Naive B cell (primary cell): ENCODE measurements around the gene THRB. TPM values are rescaled to one million over a fixed set of nuclear protein-coding genes. Genes with fewer than 3 reads are reported as not detected.

Source experiments
- ATAC-seq, 2 donors: fragments of 150-1000 bp; cut with Tn5 transposase; 2 replicates each; pipeline ENCODE4 v1.10.0; 2021; ENCODE audit warnings: low read depth in 2 of 2, mild to moderate bottlenecking in 2 of 2, moderate library complexity in 2 of 2
- DNase-seq: peaks from one replicate; pipeline ENCODE4 v3.0.0; 2022
- H3K27ac Mint-ChIP-seq, 6 donors: one replicate each; pipeline ENCODE4 v1.8.0; 2020 to 2022; ENCODE audit warnings: mild to moderate bottlenecking in 6 of 6, mixed read lengths in 6 of 6, moderate library complexity in 5 of 6, inconsistent platforms in 2 of 6
- H3K27me3 Mint-ChIP-seq, 3 donors: one replicate each; pipeline ENCODE4 v1.8.0; 2021 to 2022; ENCODE audit warnings: mixed read lengths in 3 of 3, mild to moderate bottlenecking in 1 of 3
- H3K36me3 Mint-ChIP-seq, 2 donors: one replicate each; pipeline ENCODE4 v1.8.0; 2020 to 2022; ENCODE audit warnings: mixed read lengths in 2 of 2, inconsistent platforms in 1 of 2, mild to moderate bottlenecking in 1 of 2
- H3K4me1 Mint-ChIP-seq, 3 donors: one replicate each; pipeline ENCODE4 v1.8.0; 2020 to 2022; ENCODE audit warnings: mixed read lengths in 3 of 3, inconsistent platforms in 1 of 3, mild to moderate bottlenecking in 1 of 3, moderate library complexity in 1 of 3
- H3K4me3 Mint-ChIP-seq, 8 donors: one replicate each; pipeline ENCODE4 v1.8.0; 2020 to 2022; ENCODE audit warnings: mild to moderate bottlenecking in 8 of 8, mixed read lengths in 8 of 8, moderate library complexity in 8 of 8, inconsistent platforms in 2 of 8
- H3K9me3 Mint-ChIP-seq, 7 donors: one replicate each; pipeline ENCODE4 v1.8.0; 2020 to 2022; ENCODE audit warnings: mixed read lengths in 7 of 7, mild to moderate bottlenecking in 5 of 7, inconsistent platforms in 2 of 7, moderate library complexity in 1 of 7
- polyA plus RNA-seq, 6 donors: library from polyadenylated mRNA; unstranded; fragments of 300-500 nt; fragmentation: Illumina TruSeq; gene quantifications; one replicate each; pipeline ENCODE4 v1.2.3, GENCODE V29; 2021; ENCODE audit warnings: low read depth in 6 of 6

The THRB gene
- polyA plus RNA-seq, 6 donors from 2014 or later: 0.38 to 5.1 (median 1.8) TPM

DNA sequence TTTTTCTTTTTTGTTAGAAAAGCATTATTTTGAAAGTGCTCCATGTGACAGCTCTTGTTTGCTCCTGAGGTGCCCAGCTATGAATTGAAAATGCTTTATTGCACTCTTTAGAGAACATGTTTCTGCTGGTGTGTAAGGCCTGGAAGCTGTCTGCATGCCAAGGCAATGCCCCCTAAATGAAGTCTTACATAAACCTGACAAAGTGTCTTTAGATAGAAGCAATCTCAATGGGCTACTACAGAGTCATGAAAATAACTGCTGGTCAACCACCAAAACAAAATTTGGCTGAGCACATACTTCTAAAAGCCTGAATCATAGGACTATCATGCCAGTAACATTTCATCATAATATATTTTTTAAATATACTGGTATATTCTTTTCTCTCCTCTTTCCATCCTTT lies 178.7 kb downstream of the THRB start:
- Mint-ChIP-seq H3K27ac (peak overlapping the region in 1 of 6 donors; percentile 16), H3K27me3 (no peaks in the 10 kb centered on the region), H3K4me3 (no peak overlapping the region), H3K36me3 (peaks cover 10 to 14% of the 10 kb centered on the region in 2 donors), H3K4me1 (no peaks in the 10 kb centered on the region), H3K9me3 (peaks cover 0 to 19% (median 7%) of the 10 kb centered on the region in 7 donors)
- ATAC-seq (no peak), DNase-seq (no peak)

- DNase-seq: no peak
- H3K27ac Mint-ChIP-seq: no peak overlapping the region
- H3K4me1 Mint-ChIP-seq: no peaks in the 10 kb centered on the region
- no peak overlapping the region for H3K4me3 Mint-ChIP-seq
- H3K9me3 Mint-ChIP-seq: peaks cover 0 to 19% (median 7%) of the 10 kb centered on the region in 7 donors
- H3K36me3 Mint-ChIP-seq: peaks cover 10 to 14% of the 10 kb centered on the region in 2 donors
- no peak for ATAC-seq
- no peaks in the 10 kb centered on the region for H3K27me3 Mint-ChIP-seq
Observed at GRCh38 chr3:24315356-24315755, 179.3 kb downstream of the THRB start.

DNA sequence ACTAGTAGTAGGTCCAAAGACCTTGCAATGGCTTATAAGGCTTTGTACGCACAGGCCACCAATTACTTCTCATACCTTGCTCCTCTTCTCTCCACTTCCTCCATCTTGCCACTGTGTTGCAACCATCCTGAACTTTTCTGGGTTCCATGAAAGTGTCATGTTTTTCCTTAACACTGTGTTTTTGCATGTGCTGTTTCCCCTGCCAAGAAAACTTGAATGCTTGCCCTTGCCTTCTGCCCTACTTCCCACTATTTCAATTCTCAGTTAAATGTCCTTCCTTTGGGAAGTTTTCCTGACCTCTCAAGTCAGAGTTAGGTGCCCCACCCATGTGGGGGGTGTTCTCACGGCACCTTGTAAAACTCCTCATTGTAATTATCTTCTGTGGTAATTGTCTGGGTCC lies 182.8 kb downstream of the THRB start:
- no peak for ATAC-seq
- no peaks in the 10 kb centered on the region for H3K4me1 Mint-ChIP-seq
- no peak overlapping the region for H3K4me3 Mint-ChIP-seq
- peaks cover 5 to 7% of the 10 kb centered on the region in 2 donors for H3K36me3 Mint-ChIP-seq
- no peaks in the 10 kb centered on the region for H3K27me3 Mint-ChIP-seq
- H3K9me3 Mint-ChIP-seq: peaks cover 0 to 2% (median 0%) of the 10 kb centered on the region in 7 donors
- H3K27ac Mint-ChIP-seq: no peak overlapping the region
- no peak for DNase-seq

DNA sequence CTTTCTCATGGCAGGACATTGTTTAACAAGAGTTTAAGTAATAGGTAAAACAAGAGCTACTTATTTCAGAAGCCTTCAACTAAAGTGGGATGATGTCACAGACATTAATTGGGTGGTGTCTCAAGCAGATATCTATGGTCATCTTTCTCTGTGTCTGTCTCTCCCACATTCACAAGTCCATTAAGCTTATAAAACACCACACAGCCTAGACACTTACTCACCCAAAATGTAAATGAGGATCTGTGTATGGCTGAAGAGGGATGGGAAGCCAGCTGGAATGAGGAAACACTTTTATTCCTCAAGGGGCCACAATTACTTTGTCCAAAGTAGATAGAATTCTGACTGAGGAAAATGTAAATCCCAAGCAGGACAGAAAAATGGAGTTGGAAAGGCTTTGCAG lies 183.8 kb downstream of the THRB start:
- Mint-ChIP-seq H3K4me3 (no peak overlapping the region), H3K27me3 (no peaks in the 10 kb centered on the region), H3K36me3 (peaks cover 5 to 7% of the 10 kb centered on the region in 2 donors), H3K9me3 (no peaks in the 10 kb centered on the region), H3K4me1 (no peaks in the 10 kb centered on the region), H3K27ac (no peak overlapping the region)
- DNase-seq (no peak), ATAC-seq (no peak)

GRCh38 chr3:24306518-24306917 lies 188.1 kb downstream of the THRB start:
- ATAC-seq: no peak
- Mint-ChIP-seq H3K36me3 (no peaks in the 10 kb centered on the region), H3K27ac (peak overlapping the region in 1 of 6 donors; percentile 4), H3K9me3 (no peaks in the 10 kb centered on the region), H3K4me3 (no peak overlapping the region), H3K27me3 (no peaks in the 10 kb centered on the region), H3K4me1 (no peaks in the 10 kb centered on the region)
- no peak for DNase-seq

GRCh38 chr3:24305795-24306467 lies 188.7 kb downstream of the THRB start:
- ATAC-seq (no peak), DNase-seq (no peak)
- H3K27ac Mint-ChIP-seq: no peak overlapping the region
- H3K4me1 Mint-ChIP-seq: no peaks in the 10 kb centered on the region
- no peak overlapping the region for H3K4me3 Mint-ChIP-seq
- no peaks in the 10 kb centered on the region for H3K27me3 Mint-ChIP-seq
- no peaks in the 10 kb centered on the region for H3K36me3 Mint-ChIP-seq
- no peaks in the 10 kb centered on the region for H3K9me3 Mint-ChIP-seq

GRCh38 chr3:24303057-24303754 lies 191.4 kb downstream of the THRB start:
- no peaks in the 10 kb centered on the region for H3K27me3 Mint-ChIP-seq
- peak overlapping the region in 1 of 6 donors; percentile 15 for H3K27ac Mint-ChIP-seq
- no peak for DNase-seq
- H3K4me1 Mint-ChIP-seq: no peaks in the 10 kb centered on the region
- no peak overlapping the region for H3K4me3 Mint-ChIP-seq
- no peak for ATAC-seq
- H3K9me3 Mint-ChIP-seq: no peaks in the 10 kb centered on the region
- H3K36me3 Mint-ChIP-seq: no peaks in the 10 kb centered on the region

DNA sequence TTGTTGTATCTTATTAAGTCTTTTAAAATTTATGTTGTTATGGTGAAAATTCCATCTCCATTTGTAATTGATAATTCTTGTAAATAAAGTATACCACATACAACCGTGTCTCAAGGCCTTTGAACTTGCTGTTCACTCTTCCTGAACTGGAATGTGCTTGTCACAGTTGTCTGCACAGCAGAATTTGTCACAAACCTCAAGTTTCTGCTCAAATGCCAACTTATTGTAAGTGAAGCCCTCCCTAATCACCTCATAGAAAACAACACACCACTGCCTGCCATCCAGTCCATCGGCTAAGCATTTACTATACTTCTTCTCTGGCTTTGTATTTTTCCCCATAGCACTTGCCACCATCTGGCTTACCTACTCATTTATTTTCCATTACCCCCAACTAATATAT lies 192.3 kb downstream of the THRB start:
- Mint-ChIP-seq H3K9me3 (no peaks in the 10 kb centered on the region), H3K4me1 (no peaks in the 10 kb centered on the region), H3K27ac (no peak overlapping the region), H3K36me3 (no peaks in the 10 kb centered on the region), H3K27me3 (no peaks in the 10 kb centered on the region), H3K4me3 (no peak overlapping the region)
- ATAC-seq (no peak), DNase-seq (no peak)

- no peaks in the 10 kb centered on the region for H3K4me1 Mint-ChIP-seq
- ATAC-seq (no peak), DNase-seq (no peak)
- H3K9me3 Mint-ChIP-seq: no peaks in the 10 kb centered on the region
- H3K27ac Mint-ChIP-seq: no peak overlapping the region
- H3K27me3 Mint-ChIP-seq: no peaks in the 10 kb centered on the region
- H3K36me3 Mint-ChIP-seq: peaks cover 0 to 4% of the 10 kb centered on the region in 2 donors
- no peak overlapping the region for H3K4me3 Mint-ChIP-seq
Observed at GRCh38 chr3:24300949-24301348, 193.7 kb downstream of the THRB start.

DNA sequence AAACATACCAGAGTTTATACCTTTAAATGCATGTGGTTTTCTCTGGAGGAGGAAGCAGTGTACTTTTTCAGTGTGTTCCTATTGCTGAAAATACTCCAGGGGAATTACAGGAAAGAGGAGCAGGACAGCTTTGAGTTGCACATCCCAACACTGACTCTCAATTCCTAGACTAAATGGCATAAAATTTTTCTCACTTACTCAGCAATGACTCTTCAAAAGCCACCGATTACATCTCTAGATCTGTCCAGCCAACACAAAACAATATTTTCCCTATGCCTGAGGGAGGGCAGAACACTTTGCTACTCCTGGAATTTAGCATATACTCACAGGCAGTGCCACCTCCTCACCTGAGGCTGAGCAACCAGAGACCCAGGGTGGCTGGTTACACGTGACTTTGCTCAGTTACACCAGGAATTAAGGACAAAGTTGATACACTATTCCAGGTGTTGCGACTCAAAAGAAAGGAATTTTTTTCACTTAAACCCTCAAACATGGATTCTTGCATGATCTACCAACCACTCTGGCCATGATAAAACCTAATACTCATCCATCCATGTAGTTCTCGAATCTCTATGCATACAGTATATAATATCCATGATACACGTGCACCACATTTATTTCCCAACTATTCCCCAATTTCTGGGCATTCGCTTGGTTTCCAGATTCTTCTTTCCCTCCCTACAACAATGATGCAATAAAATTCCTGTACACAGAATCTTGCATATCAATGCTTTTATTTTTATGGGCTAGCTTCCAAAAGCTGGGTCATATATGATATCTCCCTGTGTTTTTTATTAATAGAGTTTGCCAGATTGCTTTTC lies 194.6 kb downstream of the THRB start:
- DNase-seq: no peak
- Mint-ChIP-seq H3K4me3 (no peak overlapping the region), H3K27me3 (no peaks in the 10 kb centered on the region), H3K36me3 (peaks cover 0 to 7% of the 10 kb centered on the region in 2 donors), H3K4me1 (no peaks in the 10 kb centered on the region), H3K27ac (peak overlapping the region in 1 of 6 donors; percentile 11), H3K9me3 (peaks cover 0 to under 1% (median 0%) of the 10 kb centered on the region in 7 donors)
- ATAC-seq: no peak

DNA sequence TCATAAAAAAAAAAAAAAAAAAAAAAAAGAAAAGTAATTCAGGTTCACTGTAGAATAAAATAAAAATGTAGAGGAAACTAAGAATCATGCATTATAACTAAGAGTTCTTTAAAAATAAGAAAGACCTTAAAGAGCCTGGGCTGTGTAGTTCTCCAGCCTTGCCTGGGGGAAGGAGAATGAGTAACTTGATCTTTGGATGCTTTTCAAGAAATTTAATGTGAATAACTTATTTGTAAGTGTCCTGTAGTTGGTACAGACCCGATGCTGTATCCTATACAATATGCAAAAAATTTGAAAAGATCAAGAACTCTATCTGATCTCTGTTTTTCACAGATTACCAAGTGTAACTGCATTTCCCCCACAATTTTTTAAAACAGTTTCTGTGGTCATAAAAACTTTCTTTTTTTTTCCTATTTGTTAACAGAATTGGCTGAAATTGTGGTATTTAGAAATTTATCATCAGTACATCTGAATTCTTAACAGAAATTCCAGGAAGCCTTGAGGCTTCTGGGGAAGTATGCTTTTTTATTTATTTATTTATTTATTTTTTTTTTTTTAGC lies 195.3 kb downstream of the THRB start:
- Mint-ChIP-seq H3K27me3 (no peaks in the 10 kb centered on the region), H3K4me3 (no peak overlapping the region), H3K9me3 (peaks cover 0 to 7% (median 2%) of the 10 kb centered on the region in 7 donors), H3K27ac (no peak overlapping the region), H3K4me1 (no peaks in the 10 kb centered on the region), H3K36me3 (peaks cover 2 to 7% of the 10 kb centered on the region in 2 donors)
- DNase-seq (no peak), ATAC-seq (no peak)

DNA sequence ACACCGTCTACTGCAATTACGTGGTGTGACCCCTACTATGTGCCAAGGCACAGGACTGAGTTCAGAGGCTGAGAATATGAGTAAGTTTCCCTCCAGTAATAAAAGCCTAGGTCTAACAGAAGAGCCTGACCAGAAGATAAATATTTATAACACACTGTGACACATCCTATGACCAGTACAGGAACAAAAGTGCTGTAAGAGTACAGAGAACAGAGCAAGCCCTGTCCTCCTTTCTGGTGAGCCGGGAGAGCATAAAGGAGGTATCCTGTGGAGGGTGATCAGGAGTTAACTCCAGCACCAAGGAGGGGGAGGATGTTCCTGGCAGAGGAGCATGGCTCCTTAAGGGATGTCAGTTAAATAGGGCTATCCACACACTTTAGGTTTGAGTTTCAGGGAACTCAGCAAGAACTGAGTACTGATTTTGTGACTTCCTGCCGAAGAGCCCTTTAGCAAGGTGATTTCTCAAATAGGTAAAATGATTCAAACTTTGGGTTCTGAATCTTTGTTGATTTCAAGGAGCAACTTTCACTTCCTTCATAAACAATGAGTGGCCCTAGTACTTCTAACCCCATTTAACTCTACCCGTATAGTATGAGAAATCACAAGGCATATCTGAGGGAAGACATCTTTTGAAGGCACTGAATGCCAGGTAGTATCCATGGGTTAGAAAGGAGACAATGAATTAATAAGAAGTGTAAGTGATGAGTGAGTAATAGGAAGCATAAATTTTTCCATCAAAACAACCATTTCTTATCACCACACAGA lies 198.0 kb downstream of the THRB start:
- no peak for ATAC-seq
- H3K27me3 Mint-ChIP-seq: no peaks in the 10 kb centered on the region
- peaks cover 7% of the 10 kb centered on the region in 2 donors for H3K36me3 Mint-ChIP-seq
- DNase-seq: no peak
- peaks cover 0 to 12% (median 4%) of the 10 kb centered on the region in 7 donors for H3K9me3 Mint-ChIP-seq
- no peaks in the 10 kb centered on the region for H3K4me1 Mint-ChIP-seq
- no peak overlapping the region for H3K4me3 Mint-ChIP-seq
- H3K27ac Mint-ChIP-seq: no peak overlapping the region

DNA sequence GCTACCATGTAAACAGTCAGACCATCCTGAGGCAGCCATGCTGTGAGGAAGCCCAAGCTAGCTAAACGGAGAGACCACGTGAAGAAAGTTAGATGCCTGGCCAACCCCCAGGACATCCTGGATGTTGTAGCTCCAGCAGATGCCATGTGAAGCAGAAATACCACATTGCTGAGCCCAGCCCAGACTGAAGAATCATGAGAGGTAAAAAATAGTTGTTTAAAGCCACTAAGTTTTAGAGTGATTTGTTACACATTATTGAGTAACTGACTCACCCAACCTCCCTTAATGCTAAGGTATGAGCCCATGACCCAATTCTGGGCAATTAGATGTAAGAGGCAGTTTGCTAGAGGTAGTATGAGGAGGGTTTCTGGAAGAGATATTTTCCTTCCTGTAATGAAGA lies 200.5 kb downstream of the THRB start:
- Mint-ChIP-seq H3K9me3 (peaks cover 0 to 12% (median 4%) of the 10 kb centered on the region in 7 donors), H3K4me1 (no peaks in the 10 kb centered on the region), H3K36me3 (peaks cover 7% of the 10 kb centered on the region in 2 donors), H3K27ac (no peak overlapping the region), H3K27me3 (no peaks in the 10 kb centered on the region), H3K4me3 (peak overlapping the region in 1 of 8 donors; percentile 42)
- ATAC-seq: no peak
- no peak for DNase-seq
